Omental fat pad (tissue), 4 donors: ENCODE data around the gene BRD4. TPM values are rescaled to one million over a fixed set of nuclear protein-coding genes. Genes with fewer than 3 reads are reported as not detected.
A peak's percentile ranks its signal among the peaks of the same experiment; 100 is the strongest.

Source experiments
- ATAC-seq: fragments of 150-250 bp; one replicate; pipeline ENCODE4 v1.9.1; 2016; ENCODE audit warnings: mild to moderate bottlenecking, moderate library complexity; ENCODE audit not compliant: low FRiP score
- DNase-seq: peaks from one replicate; pipeline ENCODE4 v3.0.0-alpha.2; 2019; ENCODE audit warnings: low spot score
- total RNA-seq, 4 donors: library from RNA; depleted of rRNA; stranded (reverse); fragments of >200 nt; gene quantifications; one replicate each; pipeline ENCODE4 v1.1.0, GENCODE V29; 2016
- TF ChIP-seq, protein P1 (sequence below), 3 donors: fragments of 450-650 bp; IDR thresholded peaks; one replicate each; pipeline ENCODE4 v1.5.1; 2016 to 2017; ENCODE audit warnings: antibody characterized with exemption in 3 of 3, mild to moderate bottlenecking in 3 of 3, moderate library complexity in 2 of 3

Gene BRD4
- total RNA-seq, 4 donors from 2014 or later = 22.6 to 49.1 (median 30.1) TPM

DNA sequence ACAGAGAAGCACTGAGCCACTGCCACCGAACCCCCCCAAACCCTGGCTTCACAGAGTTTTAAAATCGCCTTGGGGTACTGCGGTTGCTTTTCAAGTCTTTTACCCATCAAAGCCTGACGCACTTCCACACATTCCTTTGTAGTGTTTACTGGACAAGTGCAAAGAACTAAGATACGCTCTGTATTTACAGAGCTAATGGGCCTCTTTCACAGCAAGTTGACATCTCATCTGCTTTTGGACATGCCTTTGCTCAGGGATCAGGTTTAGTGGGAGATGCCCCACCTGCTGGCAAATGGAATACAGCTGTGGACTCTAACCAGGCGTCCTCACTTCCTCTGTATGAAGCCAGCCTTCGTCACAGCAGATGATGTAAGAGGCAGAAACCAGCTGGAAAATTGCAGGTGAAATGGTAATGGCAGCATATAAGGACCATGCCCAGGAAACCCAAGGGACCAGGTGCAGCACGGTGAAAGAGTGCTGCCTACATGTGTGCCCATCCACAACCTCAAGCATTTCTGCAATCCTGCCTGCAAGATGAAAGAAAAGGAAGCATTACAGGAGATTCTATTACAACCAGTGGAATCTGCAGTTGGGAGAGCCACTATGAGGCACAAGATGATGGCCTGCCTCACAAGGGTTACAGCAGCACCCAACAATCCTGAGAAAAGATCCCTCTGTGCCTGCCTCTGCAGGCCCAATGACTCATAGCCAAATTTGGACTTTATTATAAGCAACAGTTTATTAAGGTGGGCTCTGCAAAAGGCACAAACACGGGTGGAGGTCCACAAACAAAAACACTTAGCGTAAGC lies 34.7 kb downstream of the BRD4 start:
- TF ChIP-seq, protein P1, sequence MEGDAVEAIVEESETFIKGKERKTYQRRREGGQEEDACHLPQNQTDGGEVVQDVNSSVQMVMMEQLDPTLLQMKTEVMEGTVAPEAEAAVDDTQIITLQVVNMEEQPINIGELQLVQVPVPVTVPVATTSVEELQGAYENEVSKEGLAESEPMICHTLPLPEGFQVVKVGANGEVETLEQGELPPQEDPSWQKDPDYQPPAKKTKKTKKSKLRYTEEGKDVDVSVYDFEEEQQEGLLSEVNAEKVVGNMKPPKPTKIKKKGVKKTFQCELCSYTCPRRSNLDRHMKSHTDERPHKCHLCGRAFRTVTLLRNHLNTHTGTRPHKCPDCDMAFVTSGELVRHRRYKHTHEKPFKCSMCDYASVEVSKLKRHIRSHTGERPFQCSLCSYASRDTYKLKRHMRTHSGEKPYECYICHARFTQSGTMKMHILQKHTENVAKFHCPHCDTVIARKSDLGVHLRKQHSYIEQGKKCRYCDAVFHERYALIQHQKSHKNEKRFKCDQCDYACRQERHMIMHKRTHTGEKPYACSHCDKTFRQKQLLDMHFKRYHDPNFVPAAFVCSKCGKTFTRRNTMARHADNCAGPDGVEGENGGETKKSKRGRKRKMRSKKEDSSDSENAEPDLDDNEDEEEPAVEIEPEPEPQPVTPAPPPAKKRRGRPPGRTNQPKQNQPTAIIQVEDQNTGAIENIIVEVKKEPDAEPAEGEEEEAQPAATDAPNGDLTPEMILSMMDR (IDR thresholded peaks at IDR 0.05) = no peak
- DNase-seq = no peak
- ATAC-seq = no peak

DNA sequence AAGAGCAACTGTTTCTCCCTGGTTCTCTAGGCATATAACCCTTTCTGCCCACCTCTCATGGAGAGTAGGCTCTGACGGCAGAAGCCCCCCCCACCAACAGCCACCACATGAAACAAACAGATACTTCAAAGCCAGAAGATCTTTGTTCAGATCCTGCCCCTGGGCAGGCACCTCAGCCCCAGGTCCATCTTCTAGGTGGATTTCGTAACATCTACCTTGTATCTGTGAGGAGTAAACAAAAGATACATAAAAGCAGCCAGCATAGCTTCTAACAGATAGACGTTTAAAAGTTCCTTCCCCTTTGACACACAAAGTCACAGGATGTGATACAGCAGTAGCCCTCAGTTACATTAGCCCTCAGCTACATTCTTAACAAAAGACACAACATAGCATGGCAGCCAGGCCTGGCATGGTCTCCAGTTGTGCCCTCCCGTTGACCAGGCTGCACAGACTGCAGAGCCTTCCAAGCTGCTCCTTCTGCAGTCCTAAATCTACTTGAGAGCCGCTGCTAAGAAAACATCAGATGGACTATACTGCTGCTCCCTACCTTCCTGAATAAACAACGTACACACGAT lies 35.4 kb downstream of the BRD4 start:
- TF ChIP-seq, protein P1 (IDR thresholded peaks at IDR 0.05) = no peak
- no peak for DNase-seq
- ATAC-seq = no peak

DNA sequence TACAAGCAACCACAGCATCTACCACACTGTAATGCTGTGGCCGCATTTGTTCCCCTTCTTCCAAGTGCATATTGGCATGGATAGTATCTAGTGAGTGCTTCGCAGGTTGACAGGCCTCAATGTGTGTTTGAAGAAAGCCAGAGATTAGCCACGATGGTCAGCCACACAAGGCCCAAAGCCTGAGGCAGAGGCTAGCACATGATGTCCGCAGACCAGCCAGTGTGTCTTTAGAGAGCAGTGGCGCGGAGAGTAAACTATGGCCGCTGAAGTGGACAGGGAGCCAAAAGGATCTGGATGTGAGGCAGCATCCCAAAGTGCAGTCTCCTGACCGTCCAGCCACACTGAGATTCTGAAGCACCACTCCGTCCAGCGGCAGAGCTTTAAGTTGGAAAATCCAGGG lies 36.0 kb downstream of the BRD4 start:
- DNase-seq (no peak), ATAC-seq (no peak)
- TF ChIP-seq, protein P1 (IDR thresholded peaks at IDR 0.05) = no peak

DNA sequence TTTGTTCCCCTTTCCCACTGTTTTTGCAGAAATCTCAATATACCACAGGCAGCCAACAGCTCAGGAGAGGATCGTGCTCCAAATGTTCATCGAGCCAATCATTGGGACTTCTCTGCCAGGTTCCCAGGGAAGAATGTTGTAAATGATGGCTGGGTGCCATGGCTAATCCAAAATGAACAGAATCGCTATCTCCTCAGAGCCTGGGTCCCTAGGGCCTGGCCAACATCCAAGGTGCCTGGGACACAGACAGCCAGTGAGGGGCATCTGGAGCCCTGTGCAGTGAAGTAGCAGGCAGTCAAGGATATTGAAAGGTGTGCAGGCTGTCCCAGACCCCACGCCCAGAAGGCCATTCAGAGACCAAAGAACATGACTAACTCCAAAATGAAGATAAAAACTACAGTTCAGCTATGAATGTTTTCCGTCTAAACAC lies 37.8 kb downstream of the BRD4 start:
- DNase-seq (no peak), ATAC-seq (no peak)
- TF ChIP-seq, protein P1 (IDR thresholded peaks at IDR 0.05) = no peak

DNA sequence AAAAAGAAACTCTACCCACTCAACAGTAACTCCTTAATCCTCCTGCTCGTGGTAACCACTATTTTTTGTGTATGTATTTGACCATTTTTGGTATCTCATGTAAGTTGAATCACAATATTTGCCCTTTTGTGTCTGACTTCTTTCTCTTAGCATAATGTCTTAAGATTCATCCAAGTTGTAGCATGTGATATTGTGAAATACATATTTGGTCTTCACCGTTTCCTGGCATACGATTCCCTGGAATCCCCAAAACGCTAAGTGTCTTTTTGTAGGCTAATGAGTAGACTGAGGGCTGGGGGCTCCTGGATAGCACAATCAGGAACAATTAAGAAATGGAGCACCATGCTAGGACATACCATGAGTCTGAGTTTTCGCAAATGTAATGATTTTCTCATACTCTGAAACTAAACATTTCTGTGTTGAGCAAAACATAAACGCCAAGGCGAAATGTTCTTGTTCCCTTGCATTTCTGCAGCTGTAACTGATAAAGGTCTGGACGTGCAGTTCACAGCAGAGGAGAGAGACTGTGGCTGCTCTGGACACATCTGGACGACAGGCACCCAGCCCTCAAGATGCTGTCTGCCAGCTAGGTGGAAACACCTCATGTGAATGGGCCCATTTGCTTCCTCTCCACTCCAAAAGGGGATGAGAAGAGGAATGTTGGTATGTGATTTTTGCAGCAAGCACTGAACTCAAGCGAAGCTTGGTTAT lies 38.4 kb downstream of the BRD4 start:
- DNase-seq (no peak), ATAC-seq (peak; percentile 73)
- TF ChIP-seq, protein P1 (IDR thresholded peaks at IDR 0.05) = no peak

DNA sequence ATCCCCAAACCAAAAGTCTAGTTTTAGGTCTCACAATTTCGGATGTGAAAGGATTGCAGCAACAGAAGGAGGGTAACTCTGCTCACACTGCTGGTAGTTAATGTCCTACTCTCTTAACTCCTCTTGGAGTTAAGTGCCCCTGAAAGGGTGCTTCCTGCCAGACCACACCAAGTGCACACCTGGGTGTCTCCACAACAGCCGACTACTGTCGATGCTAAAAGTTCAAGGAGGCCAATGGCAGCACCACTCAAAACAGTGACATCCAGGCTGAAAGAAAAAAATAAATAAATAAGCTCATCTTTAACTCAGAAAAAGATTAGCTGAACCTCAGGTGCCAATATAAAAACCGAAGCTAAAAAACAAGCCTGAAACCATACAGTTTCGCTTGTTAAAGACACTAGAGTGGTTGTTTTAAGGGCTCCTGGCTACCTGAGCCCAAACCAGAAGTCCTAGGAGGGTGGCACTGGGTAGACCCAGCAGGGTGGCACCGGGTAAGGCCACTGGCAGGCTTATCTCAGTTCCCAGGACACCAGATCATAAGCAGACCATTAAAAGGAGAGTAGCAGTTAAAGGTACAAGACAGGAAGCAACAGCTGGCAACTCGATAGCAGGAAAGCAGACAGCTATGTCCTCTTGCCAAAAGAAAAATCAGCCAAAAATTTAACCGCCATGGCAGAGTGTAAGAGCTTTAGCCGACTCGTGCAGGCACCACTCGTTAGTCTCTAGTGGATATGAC lies 39.3 kb downstream of the BRD4 start:
- TF ChIP-seq, protein P1 (IDR thresholded peaks at IDR 0.05) = no peak
- DNase-seq (no peak), ATAC-seq (no peak)
